Left hindlimb (tissue), 1 donor: ENCODE results near the gene CD300E.
A peak's percentile ranks its signal among the peaks of the same experiment; 100 is the strongest.
"Not testable (repeated sequence)": the region's sequence is repeated elsewhere in the genome, so short reads cannot be mapped to it uniquely, and the experiment has no call there.

Source experiments
- DNase-seq: peaks from one replicate; pipeline ENCODE4 v3.0.0-alpha.2; 2018

The CD300E gene

GRCh38 chr17:74597069-74597790, 26.3 kb downstream of the CD300E start:
- DNase-seq: no peak

- DNase-seq: no peak
Measured at GRCh38 chr17:74595037-74595750, 28.3 kb downstream of the CD300E start.

- no peak for DNase-seq
Measured at GRCh38 chr17:74592087-74592990, 31.2 kb downstream of the CD300E start, which contains the start of gene CD300LD. Gene CD300LD (minus strand): TSS chr17:74592283. CDS start chr17:74592202, 81 bp downstream.

- DNase-seq: no peak
Measured at GRCh38 chr17:74591503-74591902, 32.0 kb downstream of the CD300E start.

- no peak for DNase-seq
Measured at GRCh38 chr17:74585711-74586110, 37.8 kb downstream of the CD300E start.

GRCh38 chr17:74584292-74585060, 39.1 kb downstream of the CD300E start:
- no peak for DNase-seq

- DNase-seq: no peak
Measured at GRCh38 chr17:74582633-74583032, 40.9 kb downstream of the CD300E start.

- no peak for DNase-seq
Measured at GRCh38 chr17:74579900-74580299, 43.6 kb downstream of the CD300E start.

- DNase-seq: no peak
Measured at GRCh38 chr17:74578979-74579378, 44.6 kb downstream of the CD300E start.

- no peak for DNase-seq
Measured at GRCh38 chr17:74574489-74575142, 48.9 kb downstream of the CD300E start.

GRCh38 chr17:74573635-74574034, 49.9 kb downstream of the CD300E start:
- DNase-seq: not testable (repeated sequence)

- DNase-seq: no peak
Measured at GRCh38 chr17:74573169-74573568, 50.4 kb downstream of the CD300E start.

- no peak for DNase-seq
Measured at GRCh38 chr17:74571621-74572270, 51.8 kb downstream of the CD300E start.

- peak; percentile 51 for DNase-seq
Measured at GRCh38 chr17:74569020-74570003, 54.2 kb downstream of the CD300E start.

GRCh38 chr17:74568106-74568873, 55.2 kb downstream of the CD300E start:
- no peak for DNase-seq

GRCh38 chr17:74567397-74567796, 56.1 kb downstream of the CD300E start, which contains the start of gene CD300H:
Gene CD300H (minus strand): TSS chr17:74567509.
- DNase-seq: no peak

- no peak for DNase-seq
Measured at GRCh38 chr17:74566132-74566753, 57.3 kb downstream of the CD300E start.

- no peak for DNase-seq
Measured at GRCh38 chr17:74565126-74565525, 58.4 kb downstream of the CD300E start.

- DNase-seq: no peak
Measured at GRCh38 chr17:74563358-74563757, 60.2 kb downstream of the CD300E start.
